NB4 (cell line): ENCODE measurements around the gene LBHD1.

Experiments used
- MYC ChIP-seq: IDR thresholded peaks from 2 replicates; pipeline ENCODE4 v1.6.1; 2011; ENCODE audit warnings: low read depth, low read length
- POLR2A ChIP-seq: IDR thresholded peaks from 2 replicates; pipeline ENCODE4 v1.6.1; 2011; ENCODE audit warnings: mild to moderate bottlenecking; ENCODE audit not compliant: insufficient read length; ENCODE audit errors: extremely low read depth
- TF ChIP-seq, protein P1 (sequence below): IDR thresholded peaks from one replicate; pipeline ENCODE4 v1.5.1; 2012; ENCODE audit warnings: low read depth, low read length
- TF ChIP-seq, protein P2 (sequence below): IDR thresholded peaks from 2 replicates; pipeline ENCODE4 v1.6.1; 2011; ENCODE audit warnings: low read depth, low read length

GRCh38 chr11:62622476-62623089 lies 49.5 kb downstream of the LBHD1 start:
- TF ChIP-seq POLR2A = no peak
- TF ChIP-seq, protein P1, sequence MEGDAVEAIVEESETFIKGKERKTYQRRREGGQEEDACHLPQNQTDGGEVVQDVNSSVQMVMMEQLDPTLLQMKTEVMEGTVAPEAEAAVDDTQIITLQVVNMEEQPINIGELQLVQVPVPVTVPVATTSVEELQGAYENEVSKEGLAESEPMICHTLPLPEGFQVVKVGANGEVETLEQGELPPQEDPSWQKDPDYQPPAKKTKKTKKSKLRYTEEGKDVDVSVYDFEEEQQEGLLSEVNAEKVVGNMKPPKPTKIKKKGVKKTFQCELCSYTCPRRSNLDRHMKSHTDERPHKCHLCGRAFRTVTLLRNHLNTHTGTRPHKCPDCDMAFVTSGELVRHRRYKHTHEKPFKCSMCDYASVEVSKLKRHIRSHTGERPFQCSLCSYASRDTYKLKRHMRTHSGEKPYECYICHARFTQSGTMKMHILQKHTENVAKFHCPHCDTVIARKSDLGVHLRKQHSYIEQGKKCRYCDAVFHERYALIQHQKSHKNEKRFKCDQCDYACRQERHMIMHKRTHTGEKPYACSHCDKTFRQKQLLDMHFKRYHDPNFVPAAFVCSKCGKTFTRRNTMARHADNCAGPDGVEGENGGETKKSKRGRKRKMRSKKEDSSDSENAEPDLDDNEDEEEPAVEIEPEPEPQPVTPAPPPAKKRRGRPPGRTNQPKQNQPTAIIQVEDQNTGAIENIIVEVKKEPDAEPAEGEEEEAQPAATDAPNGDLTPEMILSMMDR = no peak
- TF ChIP-seq MYC = no peak
- TF ChIP-seq, protein P2, sequence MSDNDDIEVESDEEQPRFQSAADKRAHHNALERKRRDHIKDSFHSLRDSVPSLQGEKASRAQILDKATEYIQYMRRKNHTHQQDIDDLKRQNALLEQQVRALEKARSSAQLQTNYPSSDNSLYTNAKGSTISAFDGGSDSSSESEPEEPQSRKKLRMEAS = no peak
